HCT116 (cell line): Measurements from ENCODE around the gene ZNRF2.

ENCODE experiments used
- CEBPB ChIP-seq: IDR thresholded peaks from 2 replicates; pipeline ENCODE4 v1.6.1; 2012; ENCODE audit warnings: low read depth
- EGR1 ChIP-seq: IDR thresholded peaks from 2 replicates; pipeline ENCODE4 v1.6.1; 2012; ENCODE audit warnings: low read depth
- EZH2 ChIP-seq: fragments of 200-600 bp; sonication (generic); IDR thresholded peaks from 2 replicates; pipeline ENCODE4 v1.6.1; 2017; ENCODE audit warnings: antibody characterized with exemption, mixed run types
- EZH2phosphoT487 ChIP-seq: fragments of 200-600 bp; IDR thresholded peaks from 2 replicates; pipeline ENCODE4 v1.6.1; 2018; ENCODE audit warnings: antibody characterized with exemption, borderline replicate concordance
- MAX ChIP-seq: IDR thresholded peaks from 2 replicates; pipeline ENCODE4 v1.6.1; 2012
- POLR2A ChIP-seq: IDR thresholded peaks from 2 replicates; pipeline ENCODE4 v1.7.0; 2011; ENCODE audit warnings: borderline replicate concordance; ENCODE audit not compliant: insufficient read depth, insufficient read length; ENCODE audit errors: extremely low read depth
- POLR2AphosphoS5 ChIP-seq: IDR thresholded peaks from 2 replicates; pipeline ENCODE4 v1.6.1; 2011; ENCODE audit warnings: mild to moderate bottlenecking, low read depth, low read length, moderate library complexity
- ZBTB33 ChIP-seq: IDR thresholded peaks from 2 replicates; pipeline ENCODE4 v1.6.1; 2011; ENCODE audit warnings: mild to moderate bottlenecking, low read length, moderate library complexity; ENCODE audit not compliant: insufficient replicate concordance; ENCODE audit errors: extremely low read depth
- TF ChIP-seq, protein P1 (sequence below), 3 experiments: fragments of 200-600 bp in 1 of 3; sonication (generic) in 1 of 3; IDR thresholded peaks in 2 of 3; conservative IDR thresholded peaks in 1 of 3; 2 replicates each; pipeline ENCODE4 v1.5.1; 2012 to 2017; ENCODE audit warnings: low read depth in 2 of 3, low read length in 2 of 3, antibody characterized with exemption in 1 of 3, borderline replicate concordance in 1 of 3, control low read depth in 1 of 3, mild to moderate bottlenecking in 1 of 3, mixed read lengths in 1 of 3, mixed run types in 1 of 3, moderate library complexity in 1 of 3; ENCODE audit not compliant: insufficient read depth in 1 of 3

DNA sequence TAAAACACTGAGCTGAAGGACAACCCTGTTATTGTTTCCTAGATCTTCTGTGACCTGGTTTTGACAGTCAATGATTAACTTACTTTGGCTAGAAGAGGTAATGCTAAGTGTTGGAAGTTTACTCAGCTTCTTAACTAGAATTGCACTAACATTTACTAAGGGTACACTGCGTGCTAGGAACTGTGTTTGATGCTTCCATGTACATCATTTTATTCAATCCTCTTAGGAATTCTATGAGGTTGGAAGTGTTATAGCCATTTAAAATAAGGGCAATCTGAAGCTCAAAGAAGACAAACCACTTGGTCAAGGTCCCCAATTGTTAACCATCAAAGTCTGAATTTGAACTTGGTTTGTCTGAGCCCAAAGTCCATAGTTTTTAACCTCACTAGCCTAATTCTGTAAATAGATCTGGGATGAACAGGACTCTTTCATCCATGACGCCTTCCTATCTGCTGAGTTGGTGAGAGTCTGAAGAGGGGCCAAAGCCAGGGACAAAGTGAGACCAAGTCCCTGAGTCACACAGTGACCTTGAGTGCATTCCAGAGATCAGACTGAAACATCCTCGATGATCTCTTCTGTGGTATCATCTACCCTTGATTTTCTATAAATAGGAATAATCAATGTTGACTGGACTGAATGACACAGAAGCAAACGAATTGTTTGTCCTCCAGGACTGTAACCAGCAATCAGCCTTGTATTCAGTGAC is 29.2 kb upstream of the ZNRF2 start:
- TF ChIP-seq, protein P1, sequence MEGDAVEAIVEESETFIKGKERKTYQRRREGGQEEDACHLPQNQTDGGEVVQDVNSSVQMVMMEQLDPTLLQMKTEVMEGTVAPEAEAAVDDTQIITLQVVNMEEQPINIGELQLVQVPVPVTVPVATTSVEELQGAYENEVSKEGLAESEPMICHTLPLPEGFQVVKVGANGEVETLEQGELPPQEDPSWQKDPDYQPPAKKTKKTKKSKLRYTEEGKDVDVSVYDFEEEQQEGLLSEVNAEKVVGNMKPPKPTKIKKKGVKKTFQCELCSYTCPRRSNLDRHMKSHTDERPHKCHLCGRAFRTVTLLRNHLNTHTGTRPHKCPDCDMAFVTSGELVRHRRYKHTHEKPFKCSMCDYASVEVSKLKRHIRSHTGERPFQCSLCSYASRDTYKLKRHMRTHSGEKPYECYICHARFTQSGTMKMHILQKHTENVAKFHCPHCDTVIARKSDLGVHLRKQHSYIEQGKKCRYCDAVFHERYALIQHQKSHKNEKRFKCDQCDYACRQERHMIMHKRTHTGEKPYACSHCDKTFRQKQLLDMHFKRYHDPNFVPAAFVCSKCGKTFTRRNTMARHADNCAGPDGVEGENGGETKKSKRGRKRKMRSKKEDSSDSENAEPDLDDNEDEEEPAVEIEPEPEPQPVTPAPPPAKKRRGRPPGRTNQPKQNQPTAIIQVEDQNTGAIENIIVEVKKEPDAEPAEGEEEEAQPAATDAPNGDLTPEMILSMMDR (IDR thresholded peaks at IDR 0.05 in 2 of 3, conservative IDR thresholded peaks at IDR 0.05 in 1 of 3; ENCODE audit: borderline replicate concordance in 1 of 3, insufficient read depth in 1 of 3, low read depth in 2 of 3, low read length in 2 of 3) = no peak
- TF ChIP-seq ZBTB33 = no peak
- no peak for TF ChIP-seq EGR1
- TF ChIP-seq EZH2phosphoT487 = no peak
- TF ChIP-seq EZH2 = no peak
- no peak for TF ChIP-seq CEBPB
- TF ChIP-seq POLR2A = no peak
- TF ChIP-seq POLR2AphosphoS5 = no peak
- no peak for TF ChIP-seq MAX
